Spinal cord (tissue), 10 donors: ENCODE data around the gene UPF3A. TPM values are rescaled to one million over a fixed set of nuclear protein-coding genes. Genes with fewer than 3 reads are reported as not detected.

Source experiments
- DNase-seq, 6 donors: peaks; one replicate each; pipeline versions ENCODE4 v3.0.0 to v3.0.0-alpha.2; 2013 to 2015; ENCODE audit warnings: low spot score in 6 of 6, low read depth in 4 of 6
- H3K27ac ChIP-seq: one replicate; pipeline ENCODE4 v1.5.1; 2013; ENCODE audit warnings: low read depth, low read length, control low read depth
- H3K27me3 ChIP-seq: one replicate; pipeline ENCODE4 v1.6.1; 2013; ENCODE audit warnings: low read length; ENCODE audit not compliant: control insufficient read depth, insufficient read depth
- H3K36me3 ChIP-seq: one replicate; pipeline ENCODE4 v1.6.1; 2013; ENCODE audit warnings: low read length; ENCODE audit not compliant: control insufficient read depth, insufficient read depth
- H3K4me1 ChIP-seq: one replicate; pipeline ENCODE4 v1.6.1; 2013; ENCODE audit warnings: low read length; ENCODE audit not compliant: control insufficient read depth, insufficient read depth
- H3K4me3 ChIP-seq: one replicate; pipeline ENCODE4 v1.5.1; 2013; ENCODE audit warnings: low read depth, low read length, control low read depth
- H3K9me3 ChIP-seq: one replicate; pipeline ENCODE4 v1.6.1; 2013; ENCODE audit warnings: low read length; ENCODE audit not compliant: control insufficient read depth, insufficient read depth
- WGBS: methylation state at CpG from one replicate; pipeline ENCODE4 v1.1.5; 2013; ENCODE audit warnings: missing lambda C conversion rate; ENCODE audit not compliant: insufficient coverage; 5-methylcytosine and 5-hydroxymethylcytosine counted together
- long read RNA-seq, 4 donors: transcript quantifications; one replicate each; lab custom pipeline, GENCODE V29; 2026
- polyA plus RNA-seq, 2 donors: library from polyadenylated mRNA; unstranded; fragments of 120-200 nt; gene quantifications; one replicate each; pipeline ENCODE4 v1.2.1, GENCODE V29; 2013; ENCODE audit not compliant: insufficient read length in 2 of 2
- total RNA-seq, 2 donors: library from RNA; depleted of rRNA in 1 of 2; stranded (reverse); fragments of 120-200 nt in 1 of 2; fragments of >200 nt in 1 of 2; gene quantifications; one replicate each; pipeline versions ENCODE4 v1.2.3 to v1.2.4, GENCODE V29; 2013 to 2014
- donor health status: healthy.

Gene UPF3A
- total RNA-seq (10 to 100 TPM; 44.8 to 61.6 TPM), polyA plus RNA-seq (100 to 1,000 TPM; 151 to 194 TPM)
- long read RNA-seq, donor 1, transcript UPF3A-205 (3 exons, 423 nt) = major isoform, 23 of 89 reads
- long read RNA-seq, donor 1, transcript UPF3A-209 (2 exons, 494 nt) = minor isoform, 9 of 89 reads
- long read RNA-seq, donor 1, partial matches to known transcripts = 47 of 89 reads
- long read RNA-seq, donor 1, other reads (novel, unspliced or antisense) = 0 of 89 reads
- long read RNA-seq, donor 2, transcript UPF3A-205 (3 exons, 423 nt) = major isoform, 6 of 12 reads
- long read RNA-seq, donor 2, partial matches to known transcripts = 0 of 12 reads
- long read RNA-seq, donor 2, other reads (novel, unspliced or antisense) = 0 of 12 reads
- long read RNA-seq, donor 3, transcript UPF3A-205 (3 exons, 423 nt) = major isoform, 12 of 24 reads
- long read RNA-seq, donor 3, partial matches to known transcripts = 5 of 24 reads
- long read RNA-seq, donor 3, other reads (novel, unspliced or antisense) = 0 of 24 reads
- long read RNA-seq, donor 4, transcript UPF3A-205 (3 exons, 423 nt) = major isoform, 15 of 57 reads
- long read RNA-seq, donor 4, transcript UPF3A-209 (2 exons, 494 nt) = minor isoform, 5 of 57 reads
- long read RNA-seq, donor 4, transcript UPF3A-207 (4 exons, 678 nt) = minor isoform, 9 of 57 reads
- long read RNA-seq, donor 4, partial matches to known transcripts = 25 of 57 reads
- long read RNA-seq, donor 4, other reads (novel, unspliced or antisense) = 0 of 57 reads

- 0% methylated on average over 66 of the region's 89 CpGs for WGBS
- H3K27ac ChIP-seq = peak within 1 kb of the TSS; percentile 97
- H3K4me3 ChIP-seq = peak within 1 kb of the TSS; percentile 52
- H3K4me1 ChIP-seq = peaks cover 20% of the 10 kb centered on the region
- H3K9me3 ChIP-seq = no peaks in the 10 kb centered on the region
- H3K27me3 ChIP-seq = no peaks in the 10 kb centered on the region
- peaks cover 15% of the 10 kb centered on the region for H3K36me3 ChIP-seq
- DNase-seq = peak; percentile 79 to 98 (median 87)
Measured at GRCh38 chr13:114281351-114282040, at the start of gene UPF3A. Gene UPF3A (plus strand): TSS chr13:114281601. CDS start chr13:114281640, 39 bp downstream.

- DNase-seq = no peak
- peaks cover 3% of the 10 kb centered on the region for H3K36me3 ChIP-seq
- no peak overlapping the region for H3K4me3 ChIP-seq
- H3K27ac ChIP-seq = no peak overlapping the region
- 88% methylated on average over 7 of the region's 8 CpGs for WGBS
- no peaks in the 10 kb centered on the region for H3K9me3 ChIP-seq
- no peaks in the 10 kb centered on the region for H3K27me3 ChIP-seq
- peaks cover 29% of the 10 kb centered on the region for H3K4me1 ChIP-seq
Measured at GRCh38 chr13:114231886-114232285, 49.5 kb upstream of the UPF3A start.

GRCh38 chr13:114234266-114234644, 47.1 kb upstream of the UPF3A start:
- Histone ChIP-seq H3K4me3 (peak overlapping the region; percentile 84), H3K27me3 (no peaks in the 10 kb centered on the region), H3K36me3 (peaks cover 22% of the 10 kb centered on the region), H3K27ac (no peak overlapping the region), H3K9me3 (no peaks in the 10 kb centered on the region), H3K4me1 (peaks cover 14% of the 10 kb centered on the region)
- 63% methylated on average over 1 of the region's 4 CpGs for WGBS
- no peak for DNase-seq

- WGBS = under 1% methylated on average over 73 of the region's 76 CpGs
- peak within 1 kb of the TSS; percentile 61 for H3K27ac ChIP-seq
Measured at GRCh38 chr13:114234645-114235421, 46.6 kb upstream of the UPF3A start, which contains the start of gene CDC16. Gene CDC16 (plus strand): TSS chr13:114234897. CDS start chr13:114235085, 188 bp downstream.

GRCh38 chr13:114235697-114236096, 45.7 kb upstream of the UPF3A start:
- H3K36me3 ChIP-seq = peaks cover 30% of the 10 kb centered on the region
- 14% methylated on average over 9 of the region's 10 CpGs for WGBS
- no peaks in the 10 kb centered on the region for H3K9me3 ChIP-seq
- DNase-seq = no peak
- peak overlapping the region; percentile 84 for H3K4me3 ChIP-seq
- peaks cover 10% of the 10 kb centered on the region for H3K4me1 ChIP-seq
- H3K27me3 ChIP-seq = no peaks in the 10 kb centered on the region
- no peak overlapping the region for H3K27ac ChIP-seq

More at GRCh38 chr13:114234645-114235421, 46.6 kb upstream of the UPF3A start, which contains the start of gene CDC16:
- Histone ChIP-seq H3K36me3 (peaks cover 23% of the 10 kb centered on the region), H3K9me3 (no peaks in the 10 kb centered on the region), H3K4me3 (peak within 1 kb of the TSS; percentile 84), H3K4me1 (peaks cover 13% of the 10 kb centered on the region), H3K27me3 (no peaks in the 10 kb centered on the region)
- DNase-seq = peak; percentile 72 to 98 (median 90)

- no peaks in the 10 kb centered on the region for H3K9me3 ChIP-seq
- WGBS = no CpG with 5 or more reads among the region's 4 CpGs
- peaks cover 10% of the 10 kb centered on the region for H3K4me1 ChIP-seq
- H3K27me3 ChIP-seq = no peaks in the 10 kb centered on the region
- DNase-seq = no peak
- peaks cover 32% of the 10 kb centered on the region for H3K36me3 ChIP-seq
- H3K4me3 ChIP-seq = peak overlapping the region; percentile 84
- no peak overlapping the region for H3K27ac ChIP-seq
Measured at GRCh38 chr13:114236227-114236626, 45.2 kb upstream of the UPF3A start.

- WGBS = 95% methylated on average over 3 of the region's 7 CpGs
- Histone ChIP-seq H3K9me3 (no peaks in the 10 kb centered on the region), H3K27me3 (no peaks in the 10 kb centered on the region), H3K4me3 (no peak overlapping the region), H3K4me1 (peaks cover 10% of the 10 kb centered on the region), H3K36me3 (peaks cover 40% of the 10 kb centered on the region), H3K27ac (no peak overlapping the region)
- no peak for DNase-seq
Measured at GRCh38 chr13:114237415-114238112, 43.8 kb upstream of the UPF3A start.

- Histone ChIP-seq H3K27ac (no peak overlapping the region), H3K9me3 (no peaks in the 10 kb centered on the region), H3K4me3 (no peak overlapping the region), H3K4me1 (no peaks in the 10 kb centered on the region), H3K36me3 (peaks cover 48% of the 10 kb centered on the region), H3K27me3 (no peaks in the 10 kb centered on the region)
- no CpG with 5 or more reads among the region's 6 CpGs for WGBS
- DNase-seq = no peak
Measured at GRCh38 chr13:114241918-114242317, 39.5 kb upstream of the UPF3A start.
